HCT116 (cell line): ENCODE data around the gene SLC16A10. TPM values are rescaled to one million over a fixed set of nuclear protein-coding genes. Genes with fewer than 3 reads are reported as not detected.

Experiments used
- ATAC-seq: fragments of 200-7000 bp; cut with Tn5 transposase; 2 replicates; pipeline ENCODE4 v1.9.1; 2020; ENCODE audit warnings: mild to moderate bottlenecking, moderate library complexity
- BruUV-seq: library from RNA; stranded (reverse); fragments of 400-500 nt; replicated peaks from 2 replicates; lab custom pipeline; 2021; lab: Mats Ljungman, UMichigan
- CTCF ChIA-PET: fragments of 300-600 bp; sonication (Branson Sonifier 250); formaldehyde crosslinking; loops from one replicate; lab custom pipeline; 2021; ENCODE audit warnings: antibody characterized with exemption; lab: Charles Lee
- POLR2A ChIA-PET: fragments of 300-600, 350-600 bp; sonication (Branson Sonifier 250); formaldehyde crosslinking; loops from one replicate; lab custom pipeline; 2021; ENCODE audit warnings: antibody characterized with exemption; lab: Charles Lee
- RAD21 ChIA-PET, 2 experiments: fragments of 300-600 bp; sonication (Branson Sonifier 250); formaldehyde crosslinking; loops; one replicate each; lab custom pipeline; 2023; ENCODE audit warnings: low total read pairs in 2 of 2; ENCODE audit not compliant: uncharacterized antibody in 2 of 2, unreplicated experiment in 2 of 2, low non-redundant PET in 1 of 2; lab: Charles Lee
- DNase-seq: peaks from one replicate; pipeline ENCODE4 v3.0.0-alpha.2; 2010; ENCODE audit warnings: low read depth, low spot score
- H2AFZ ChIP-seq: fragments of 200-600 bp; shearing (Covaris generic), sonication (generic); 2 replicates; pipeline ENCODE4 v1.6.1; 2017; ENCODE audit warnings: low read depth, mixed run types, mixed read lengths, antibody characterized with exemption, low read length; ENCODE audit not compliant: poor library complexity, severe bottlenecking
- H3K27ac ChIP-seq: 2 replicates; pipeline ENCODE4 v1.5.1; 2012; ENCODE audit warnings: low read depth, low read length
- H3K27me3 ChIP-seq: fragments of 200-600 bp; sonication (generic); 2 replicates; pipeline ENCODE4 v1.6.1; 2016; ENCODE audit warnings: mixed run types, low read length, mixed read lengths; ENCODE audit not compliant: insufficient read depth
- H3K36me3 ChIP-seq, 2 experiments: fragments of 200-500 bp in 1 of 2; fragments of 200-600 bp in 1 of 2; sonication (Bioruptor generic) in 1 of 2; sonication (generic) in 1 of 2; 2 replicates each; pipeline versions ENCODE4 v1.5.1 to v1.6.1; 2014 to 2016; ENCODE audit warnings: low read length in 2 of 2, inconsistent platforms in 1 of 2, mixed read lengths in 1 of 2, mixed run types in 1 of 2; ENCODE audit not compliant: insufficient read depth in 2 of 2, control insufficient read depth in 1 of 2
- H3K4me1 ChIP-seq, 2 experiments: fragments of 200-600 bp in 1 of 2; sonication (generic) in 1 of 2; 2 replicates each; pipeline versions ENCODE4 v1.5.1 to v1.6.1; 2012 to 2017; ENCODE audit warnings: low read length in 2 of 2, inconsistent platforms in 1 of 2, mild to moderate bottlenecking in 1 of 2, mixed read lengths in 1 of 2, mixed run types in 1 of 2, moderate library complexity in 1 of 2; ENCODE audit not compliant: insufficient read depth in 2 of 2, control insufficient read depth in 1 of 2
- H3K4me2 ChIP-seq: fragments of 200-600 bp; sonication (generic); 2 replicates; pipeline ENCODE4 v1.6.1; 2017; ENCODE audit warnings: mixed run types, low read length, mixed read lengths
- H3K4me3 ChIP-seq, 2 experiments: fragments of 200-600 bp in 1 of 2; sonication (generic) in 1 of 2; replicated peaks in 1 of 2; 2 replicates each; pipeline ENCODE4 v1.5.1; 2011 to 2016; ENCODE audit warnings: low read length in 2 of 2, control low read depth in 1 of 2, low read depth in 1 of 2, mild to moderate bottlenecking in 1 of 2, mixed read lengths in 1 of 2, mixed run types in 1 of 2
- H3K79me2 ChIP-seq: fragments of 200-600 bp; sonication (generic); 2 replicates; pipeline ENCODE4 v1.6.1; 2017; ENCODE audit warnings: mild to moderate bottlenecking, mixed run types, low read length, moderate library complexity, mixed read lengths; ENCODE audit not compliant: insufficient read depth
- H3K9ac ChIP-seq: fragments of 200-600 bp; sonication (generic); 2 replicates; pipeline ENCODE4 v1.6.1; 2016; ENCODE audit warnings: low read length, mixed read lengths
- H3K9me2 ChIP-seq: fragments of 200-600 bp; sonication (generic), shearing (Covaris generic); 2 replicates; pipeline ENCODE4 v1.6.1; 2017; ENCODE audit warnings: mixed run types, mild to moderate bottlenecking, moderate library complexity; ENCODE audit not compliant: insufficient read depth
- H3K9me3 ChIP-seq, 2 experiments: fragments of 200-500 bp in 1 of 2; fragments of 200-600 bp in 1 of 2; sonication (Bioruptor generic) in 1 of 2; sonication (generic) in 1 of 2; 2 replicates each; pipeline ENCODE4 v1.6.1; 2014 to 2017; ENCODE audit warnings: low read length in 2 of 2, mixed read lengths in 2 of 2, inconsistent platforms in 1 of 2, low read depth in 1 of 2, mild to moderate bottlenecking in 1 of 2, mixed run types in 1 of 2, moderate library complexity in 1 of 2; ENCODE audit not compliant: control insufficient read depth in 1 of 2, insufficient read depth in 1 of 2
- H4K20me1 ChIP-seq: fragments of 200-600 bp; sonication (generic), shearing (Covaris generic); 2 replicates; pipeline ENCODE4 v1.6.1; 2017; ENCODE audit warnings: mixed run types, mild to moderate bottlenecking, moderate library complexity; ENCODE audit not compliant: insufficient read depth
- ATF3 ChIP-seq: IDR thresholded peaks from 2 replicates; pipeline ENCODE4 v1.6.1; 2012
- CEBPB ChIP-seq: IDR thresholded peaks from 2 replicates; pipeline ENCODE4 v1.6.1; 2012; ENCODE audit warnings: low read depth
- CTCF ChIP-seq, 3 experiments: fragments of 200-600 bp in 1 of 3; sonication (generic) in 1 of 3; IDR thresholded peaks in 2 of 3; conservative IDR thresholded peaks in 1 of 3; 2 replicates each; pipeline ENCODE4 v1.5.1; 2012 to 2017; ENCODE audit warnings: low read depth in 2 of 3, low read length in 2 of 3, antibody characterized with exemption in 1 of 3, borderline replicate concordance in 1 of 3, control low read depth in 1 of 3, mild to moderate bottlenecking in 1 of 3, mixed read lengths in 1 of 3, mixed run types in 1 of 3, moderate library complexity in 1 of 3; ENCODE audit not compliant: insufficient read depth in 1 of 3
- ELF1 ChIP-seq: IDR thresholded peaks from 2 replicates; pipeline ENCODE4 v1.6.1; 2012; ENCODE audit warnings: low read depth, borderline replicate concordance
- EZH2 ChIP-seq: fragments of 200-600 bp; sonication (generic); IDR thresholded peaks from 2 replicates; pipeline ENCODE4 v1.6.1; 2017; ENCODE audit warnings: antibody characterized with exemption, mixed run types
- JUND ChIP-seq: IDR thresholded peaks from 2 replicates; pipeline ENCODE4 v1.6.1; 2012
- POLR2AphosphoS5 ChIP-seq: IDR thresholded peaks from 2 replicates; pipeline ENCODE4 v1.6.1; 2011; ENCODE audit warnings: mild to moderate bottlenecking, low read depth, low read length, moderate library complexity
- RAD21 ChIP-seq: IDR thresholded peaks from 2 replicates; pipeline ENCODE4 v1.6.1; 2012; ENCODE audit warnings: low read depth, mild to moderate bottlenecking
- REST ChIP-seq: IDR thresholded peaks from 2 replicates; pipeline ENCODE4 v1.6.1; 2012; ENCODE audit warnings: low read depth
- SP1 ChIP-seq: IDR thresholded peaks from 2 replicates; pipeline ENCODE4 v1.6.1; 2012; ENCODE audit warnings: low read depth
- TCF7L2 ChIP-seq: IDR thresholded peaks from 2 replicates; pipeline ENCODE4 v1.7.0; 2011; ENCODE audit warnings: borderline replicate concordance, inconsistent platforms; ENCODE audit not compliant: insufficient read depth, insufficient read length; ENCODE audit errors: extremely low read depth
- ZNF274 ChIP-seq: fragments of 200-500 bp; sonication (Bioruptor generic); IDR thresholded peaks from 2 replicates; pipeline ENCODE4 v1.6.1; 2014; ENCODE audit warnings: mild to moderate bottlenecking, low read depth, low read length, inconsistent platforms
- intact Hi-C: fragments of 100-400 bp; cut with micrococcal nuclease; formaldehyde crosslinking; loops from 2 replicates; pipeline ENCODE4 v1.10.0; 2022
- total RNA-seq: library from RNA; stranded (reverse); gene quantifications from one replicate; pipeline ENCODE4 v1.2.1, GENCODE V29; 2021; ENCODE audit not compliant: unreplicated experiment

SLC16A10 gene
- total RNA-seq, 1 experiment from 2014 or later: 8.3 TPM

- TF ChIP-seq CTCF (IDR thresholded peaks at IDR 0.05 in 2 of 3, conservative IDR thresholded peaks at IDR 0.05 in 1 of 3; ENCODE audit: borderline replicate concordance in 1 of 3, insufficient read depth in 1 of 3, low read depth in 2 of 3, low read length in 2 of 3): no peak
- TF ChIP-seq ATF3: no peak
- no peak for TF ChIP-seq CEBPB
- no peak for TF ChIP-seq SP1
- TF ChIP-seq, all 23 proteins: peak for 0
Observed at GRCh38 chr6:111265842-111266241, 178.5 kb downstream of the SLC16A10 start (continued).

GRCh38 chr6:111266276-111266675 is 179.0 kb downstream of the SLC16A10 start:
- Histone ChIP-seq H3K27ac (no peak overlapping the region), H3K79me2 (peaks cover 9% of the 10 kb centered on the region; the same call in 1 of the 2 replicates), H3K9me3 (no peaks in the 10 kb centered on the region), H3K36me3 (peaks cover 10 to 17% of the 10 kb centered on the region in 2 experiments), H3K9me2 (no peaks in the 10 kb centered on the region), H3K4me2 (no peak overlapping the region), H4K20me1 (no peaks in the 10 kb centered on the region), H3K4me3 (no peak overlapping the region), H3K4me1 (peaks cover 4 to 19% of the 10 kb centered on the region in 2 experiments; a peak in 3 of 4 replicates), H3K9ac (no peak overlapping the region), H2AFZ (no peak overlapping the region), H3K27me3 (no peaks in the 10 kb centered on the region)
- intact Hi-C loops: no loop called here
- no peak for DNase-seq
- POLR2A ChIA-PET: no interaction called here
- BruUV-seq: no TSS peak
- TF ChIP-seq ELF1 (no peak), ZNF274 (no peak), JUND (no peak), RAD21 (no peak), POLR2AphosphoS5 (no peak), TCF7L2 (no peak), EZH2 (no peak), CTCF (IDR thresholded peaks at IDR 0.05 in 2 of 3, conservative IDR thresholded peaks at IDR 0.05 in 1 of 3; ENCODE audit: borderline replicate concordance in 1 of 3, insufficient read depth in 1 of 3, low read depth in 2 of 3, low read length in 2 of 3) (no peak), REST (no peak)
- RAD21 ChIA-PET: no interaction called here
- ATAC-seq: no peak
- CTCF ChIA-PET: no interaction called here
